Neural progenitor cell (in vitro differentiated cells): Measurements from ENCODE around the gene LRRC75A. TPM values are rescaled to one million over a fixed set of nuclear protein-coding genes. Genes with fewer than 3 reads are reported as not detected.

Experiments
- DNase-seq: peaks from one replicate; pipeline ENCODE4 v3.0.0-alpha.2; 2016; ENCODE audit warnings: low spot score
- H2AFZ ChIP-seq: fragments of 200-600 bp; sonication (generic); replicated peaks from 2 replicates; pipeline ENCODE4 v1.6.1; 2016; ENCODE audit warnings: antibody characterized with exemption
- H3F3A ChIP-seq: fragments of 200-600 bp; sonication (generic); 2 replicates; pipeline ENCODE4 v1.6.1; 2016; ENCODE audit warnings: antibody characterized with exemption, low read depth
- H3K27ac ChIP-seq: fragments of 200-600 bp; sonication (generic); 2 replicates; pipeline ENCODE4 v1.5.1; 2016; ENCODE audit warnings: mild to moderate bottlenecking
- H3K27me3 ChIP-seq: fragments of 200-600 bp; sonication (generic); 2 replicates; pipeline ENCODE4 v1.6.1; 2016; ENCODE audit warnings: mild to moderate bottlenecking, moderate library complexity
- H3K36me3 ChIP-seq: fragments of 200-600 bp; sonication (generic); 2 replicates; pipeline ENCODE4 v1.5.1; 2016
- H3K4me1 ChIP-seq: fragments of 200-600 bp; sonication (generic); 2 replicates; pipeline ENCODE4 v1.6.1; 2016; ENCODE audit warnings: mixed run types
- H3K4me2 ChIP-seq: fragments of 200-600 bp; sonication (generic); 2 replicates; pipeline ENCODE4 v1.6.1; 2016
- H3K4me3 ChIP-seq: fragments of 200-600 bp; sonication (generic); 2 replicates; pipeline ENCODE4 v1.5.1; 2016
- H3K79me2 ChIP-seq: fragments of 200-600 bp; sonication (generic); 2 replicates; pipeline ENCODE4 v1.6.1; 2016; ENCODE audit warnings: low read depth
- H3K9ac ChIP-seq: fragments of 200-600 bp; sonication (generic); 2 replicates; pipeline ENCODE4 v1.6.1; 2016
- H3K9me3 ChIP-seq: fragments of 200-600 bp; sonication (generic); 2 replicates; pipeline ENCODE4 v1.5.1; 2016; ENCODE audit warnings: low read depth
- H4K20me1 ChIP-seq: fragments of 200-600 bp; sonication (generic); 2 replicates; pipeline ENCODE4 v1.6.1; 2016; ENCODE audit warnings: low read depth
- H3K27ac Mint-ChIP-seq: 3 replicates; pipeline ENCODE4 v1.8.0; 2021; ENCODE audit warnings: mixed read lengths
- H3K27me3 Mint-ChIP-seq: 2 replicates; pipeline ENCODE4 v1.8.0; 2022; ENCODE audit warnings: low read depth, mild to moderate bottlenecking, inconsistent platforms, moderate library complexity, mixed read lengths; ENCODE audit not compliant: insufficient read depth
- H3K36me3 Mint-ChIP-seq: 3 replicates; pipeline ENCODE4 v1.8.0; 2021; ENCODE audit warnings: mixed read lengths
- H3K4me1 Mint-ChIP-seq: 3 replicates; pipeline ENCODE4 v1.8.0; 2021; ENCODE audit warnings: mixed read lengths
- H3K4me3 Mint-ChIP-seq: 3 replicates; pipeline ENCODE4 v1.8.0; 2021; ENCODE audit warnings: mild to moderate bottlenecking, moderate library complexity, mixed read lengths
- H3K9me3 Mint-ChIP-seq: 3 replicates; pipeline ENCODE4 v1.8.0; 2020; ENCODE audit warnings: mixed read lengths
- EZH2 ChIP-seq: fragments of 200-600 bp; sonication (generic); IDR thresholded peaks from 2 replicates; pipeline ENCODE4 v1.6.1; 2017; ENCODE audit warnings: antibody characterized with exemption, mild to moderate bottlenecking, moderate library complexity
- EZH2phosphoT487 ChIP-seq: fragments of 200-600 bp; sonication (generic); IDR thresholded peaks from 2 replicates; pipeline ENCODE4 v1.6.1; 2017; ENCODE audit warnings: antibody characterized with exemption
- total RNA-seq: library from RNA; depleted of rRNA; stranded (reverse); fragments of >200 nt; gene quantifications from 2 replicates; pipeline ENCODE4 v1.2.3, GENCODE V29; 2015; ENCODE audit warnings: low replicate concordance
- TF ChIP-seq, protein P1 (sequence below): fragments of 200-600 bp; sonication (generic); IDR thresholded peaks from 2 replicates; pipeline ENCODE4 v1.5.1; 2017; ENCODE audit warnings: antibody characterized with exemption, mild to moderate bottlenecking

LRRC75A gene
- total RNA-seq, 1 donor from 2014 or later: 4.0 TPM

DNA sequence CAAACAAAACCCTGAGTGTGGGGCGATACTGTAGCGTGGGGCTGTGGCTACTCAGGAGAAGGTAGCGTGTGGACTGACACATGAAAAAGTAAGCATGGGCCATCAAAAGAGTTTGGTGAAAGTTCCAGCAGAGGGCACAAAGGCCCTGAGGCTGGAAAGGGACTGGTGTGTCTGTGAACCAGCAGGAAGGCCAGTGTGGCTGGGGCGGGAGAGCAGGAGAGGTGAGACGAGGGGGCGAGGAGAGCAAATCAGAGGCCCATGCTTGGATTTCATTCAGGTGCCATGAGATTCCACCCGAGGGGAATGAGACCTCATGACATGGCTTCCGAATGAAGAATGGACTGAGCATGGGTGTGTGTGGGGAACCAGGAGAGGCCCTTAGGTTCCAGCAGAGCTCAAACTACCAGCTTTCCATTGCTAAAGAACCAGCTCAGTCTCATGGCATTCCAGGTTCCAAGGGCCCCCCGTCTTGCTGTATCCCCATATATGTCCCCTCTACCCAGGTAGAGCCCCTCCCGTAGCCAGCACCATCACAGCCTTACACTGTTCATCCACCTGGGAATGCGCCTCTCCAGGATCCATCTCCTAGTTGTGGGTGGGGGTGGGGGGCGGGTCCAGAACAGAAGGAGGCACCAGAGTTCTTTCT lies 45.5 kb downstream of the LRRC75A start:
- H3K4me1 Mint-ChIP-seq: peaks cover 16% of the 10 kb centered on the region
- Histone ChIP-seq H4K20me1 (peaks cover 67% of the 10 kb centered on the region), H3K4me2 (no peak overlapping the region), H3K9ac (no peak overlapping the region), H3K79me2 (peaks cover 34% of the 10 kb centered on the region), H3K27me3 (no peaks in the 10 kb centered on the region), H3K4me1 (peaks cover 9% of the 10 kb centered on the region), H3K36me3 (no peaks in the 10 kb centered on the region), H2AFZ (no peak overlapping the region), H3K4me3 (no peak overlapping the region), H3K27ac (no peak overlapping the region), H3K9me3 (no peaks in the 10 kb centered on the region), H3F3A (peaks cover 43% of the 10 kb centered on the region)
- no peaks in the 10 kb centered on the region for H3K9me3 Mint-ChIP-seq
- H3K27ac Mint-ChIP-seq: no peak overlapping the region
- H3K4me3 Mint-ChIP-seq: no peak overlapping the region
- H3K36me3 Mint-ChIP-seq: peaks cover 40% of the 10 kb centered on the region
- peaks cover 9% of the 10 kb centered on the region for H3K27me3 Mint-ChIP-seq
- TF ChIP-seq EZH2phosphoT487: no peak
- TF ChIP-seq, protein P1, sequence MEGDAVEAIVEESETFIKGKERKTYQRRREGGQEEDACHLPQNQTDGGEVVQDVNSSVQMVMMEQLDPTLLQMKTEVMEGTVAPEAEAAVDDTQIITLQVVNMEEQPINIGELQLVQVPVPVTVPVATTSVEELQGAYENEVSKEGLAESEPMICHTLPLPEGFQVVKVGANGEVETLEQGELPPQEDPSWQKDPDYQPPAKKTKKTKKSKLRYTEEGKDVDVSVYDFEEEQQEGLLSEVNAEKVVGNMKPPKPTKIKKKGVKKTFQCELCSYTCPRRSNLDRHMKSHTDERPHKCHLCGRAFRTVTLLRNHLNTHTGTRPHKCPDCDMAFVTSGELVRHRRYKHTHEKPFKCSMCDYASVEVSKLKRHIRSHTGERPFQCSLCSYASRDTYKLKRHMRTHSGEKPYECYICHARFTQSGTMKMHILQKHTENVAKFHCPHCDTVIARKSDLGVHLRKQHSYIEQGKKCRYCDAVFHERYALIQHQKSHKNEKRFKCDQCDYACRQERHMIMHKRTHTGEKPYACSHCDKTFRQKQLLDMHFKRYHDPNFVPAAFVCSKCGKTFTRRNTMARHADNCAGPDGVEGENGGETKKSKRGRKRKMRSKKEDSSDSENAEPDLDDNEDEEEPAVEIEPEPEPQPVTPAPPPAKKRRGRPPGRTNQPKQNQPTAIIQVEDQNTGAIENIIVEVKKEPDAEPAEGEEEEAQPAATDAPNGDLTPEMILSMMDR: no peak
- TF ChIP-seq EZH2: no peak
- no peak for DNase-seq

GRCh38 chr17:16444258-16444886 lies 47.6 kb downstream of the LRRC75A start:
- DNase-seq: no peak
- no peak overlapping the region for H3K4me3 ChIP-seq
- no peak overlapping the region for H3K9ac ChIP-seq
- peaks cover 5% of the 10 kb centered on the region for H3K27me3 Mint-ChIP-seq
- H3K4me1 Mint-ChIP-seq: peaks cover 31% of the 10 kb centered on the region
- no peak overlapping the region for H3K4me3 Mint-ChIP-seq
- no peak overlapping the region for H3K27ac Mint-ChIP-seq
- TF ChIP-seq EZH2 (no peak), EZH2phosphoT487 (no peak)
- TF ChIP-seq, protein P1: no peak
- H3K27me3 ChIP-seq: no peaks in the 10 kb centered on the region
- H3K36me3 ChIP-seq: peaks cover 6% of the 10 kb centered on the region
- peaks cover 64% of the 10 kb centered on the region for H3F3A ChIP-seq
- H3K36me3 Mint-ChIP-seq: peaks cover 32% of the 10 kb centered on the region
- H3K9me3 Mint-ChIP-seq: no peaks in the 10 kb centered on the region
- H4K20me1 ChIP-seq: peaks cover 87% of the 10 kb centered on the region
- H3K27ac ChIP-seq: peak overlapping the region; percentile 57
- no peak overlapping the region for H3K4me2 ChIP-seq
- no peaks in the 10 kb centered on the region for H3K9me3 ChIP-seq
- peaks cover 27% of the 10 kb centered on the region for H3K4me1 ChIP-seq
- H2AFZ ChIP-seq: no peak overlapping the region
- peaks cover 55% of the 10 kb centered on the region for H3K79me2 ChIP-seq

- peaks cover 85% of the 10 kb centered on the region for H4K20me1 ChIP-seq
- DNase-seq: no peak
- H3K9me3 Mint-ChIP-seq: no peaks in the 10 kb centered on the region
- H3K9ac ChIP-seq: no peak overlapping the region
- no peak overlapping the region for H3K4me3 ChIP-seq
- H3K4me3 Mint-ChIP-seq: no peak overlapping the region
- peaks cover 6% of the 10 kb centered on the region for H3K36me3 ChIP-seq
- no peak overlapping the region for H2AFZ ChIP-seq
- H3K9me3 ChIP-seq: no peaks in the 10 kb centered on the region
- TF ChIP-seq EZH2 (no peak), EZH2phosphoT487 (no peak)
- TF ChIP-seq, protein P1: no peak
- H3K27me3 ChIP-seq: no peaks in the 10 kb centered on the region
- peaks cover 61% of the 10 kb centered on the region for H3K79me2 ChIP-seq
- no peak overlapping the region for H3K27ac Mint-ChIP-seq
- H3K4me1 ChIP-seq: peaks cover 27% of the 10 kb centered on the region
- H3F3A ChIP-seq: peaks cover 67% of the 10 kb centered on the region
- H3K27ac ChIP-seq: peak overlapping the region; percentile 57
- H3K27me3 Mint-ChIP-seq: peaks cover 8% of the 10 kb centered on the region
- H3K36me3 Mint-ChIP-seq: peaks cover 35% of the 10 kb centered on the region
- H3K4me2 ChIP-seq: no peak overlapping the region
- H3K4me1 Mint-ChIP-seq: peaks cover 33% of the 10 kb centered on the region
These were observed 48.3 kb downstream of the LRRC75A start for GRCh38 chr17:16443511-16444257.
